Spleen (tissue), 7 donors: ENCODE measurements around the gene AK1.

Experiments
- POLR2A ChIP-seq, 3 donors: fragments of 450-650 bp; IDR thresholded peaks; one replicate each; pipeline ENCODE4 v1.5.1; 2017; ENCODE audit warnings: antibody characterized with exemption in 3 of 3, mild to moderate bottlenecking in 1 of 3
- POLR2AphosphoS5 ChIP-seq, 3 donors: sonication (generic); formaldehyde crosslinking; IDR thresholded peaks; one replicate each; pipeline ENCODE4 v1.5.1; 2017; ENCODE audit warnings: antibody characterized with exemption in 3 of 3
- TF ChIP-seq, protein P1 (sequence below), 11 experiments: fragments of 200-600 bp in 7 of 11; fragments of 450-650 bp in 4 of 11; sonication (generic) in 4 of 11; IDR thresholded peaks in 8 of 11; conservative IDR thresholded peaks in 3 of 11; 1 replicate in 7 of 11; 2 replicates in 4 of 11; pipeline versions ENCODE4 v1.4.0 to v1.8.0; 2016 to 2021; ENCODE audit warnings: antibody characterized with exemption in 11 of 11, inconsistent platforms in 4 of 11, mild to moderate bottlenecking in 1 of 11
- donor health status: DM: no; HTN: no; CAD: no; lungs with moderate emphysema.
- donor health status: DM: no; HTN: no; CAD: no.
- donor health status: DM: no; HTN: no; CAD: no.

DNA sequence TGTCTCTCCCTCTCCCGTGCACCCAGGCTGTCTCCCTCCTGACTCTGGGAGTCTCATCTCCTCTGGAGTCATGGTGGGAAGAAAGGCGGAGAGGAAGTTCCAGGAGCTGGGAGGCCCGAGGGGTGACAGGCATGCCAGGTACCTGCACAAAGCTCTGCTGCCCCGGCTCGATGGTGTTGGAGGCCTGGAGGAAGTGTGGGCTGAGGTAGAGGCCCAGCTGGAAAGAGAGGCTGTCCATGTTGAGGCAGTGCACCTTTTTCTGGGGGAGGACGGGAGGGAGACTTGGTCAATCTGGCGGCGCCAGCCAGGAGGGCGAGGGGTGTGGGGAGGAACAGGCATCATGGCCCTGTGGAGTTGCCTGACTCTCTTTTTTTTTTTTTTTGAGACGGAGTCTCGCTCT lies 58.9 kb downstream of the AK1 start:
- no peak for TF ChIP-seq POLR2A (IDR thresholded peaks at IDR 0.05)
- TF ChIP-seq, protein P1, sequence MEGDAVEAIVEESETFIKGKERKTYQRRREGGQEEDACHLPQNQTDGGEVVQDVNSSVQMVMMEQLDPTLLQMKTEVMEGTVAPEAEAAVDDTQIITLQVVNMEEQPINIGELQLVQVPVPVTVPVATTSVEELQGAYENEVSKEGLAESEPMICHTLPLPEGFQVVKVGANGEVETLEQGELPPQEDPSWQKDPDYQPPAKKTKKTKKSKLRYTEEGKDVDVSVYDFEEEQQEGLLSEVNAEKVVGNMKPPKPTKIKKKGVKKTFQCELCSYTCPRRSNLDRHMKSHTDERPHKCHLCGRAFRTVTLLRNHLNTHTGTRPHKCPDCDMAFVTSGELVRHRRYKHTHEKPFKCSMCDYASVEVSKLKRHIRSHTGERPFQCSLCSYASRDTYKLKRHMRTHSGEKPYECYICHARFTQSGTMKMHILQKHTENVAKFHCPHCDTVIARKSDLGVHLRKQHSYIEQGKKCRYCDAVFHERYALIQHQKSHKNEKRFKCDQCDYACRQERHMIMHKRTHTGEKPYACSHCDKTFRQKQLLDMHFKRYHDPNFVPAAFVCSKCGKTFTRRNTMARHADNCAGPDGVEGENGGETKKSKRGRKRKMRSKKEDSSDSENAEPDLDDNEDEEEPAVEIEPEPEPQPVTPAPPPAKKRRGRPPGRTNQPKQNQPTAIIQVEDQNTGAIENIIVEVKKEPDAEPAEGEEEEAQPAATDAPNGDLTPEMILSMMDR (IDR thresholded peaks at IDR 0.05 in 8 of 11, conservative IDR thresholded peaks at IDR 0.05 in 3 of 11) = no peak
- peak in 2 of 3 donors; percentile 27 to 43 for TF ChIP-seq POLR2AphosphoS5 (IDR thresholded peaks at IDR 0.05)
